HG03066 (cell line): ENCODE results near the gene HPD.
"Not testable (repeated sequence)": the region's sequence is repeated elsewhere in the genome, so short reads cannot be mapped to it uniquely, and the experiment has no call there.

Source experiments
- ATAC-seq: cut with Tn5 transposase; IDR thresholded peaks from one replicate; pipeline ENCODE4 v1.9.1; 2021; ENCODE audit warnings: low read depth; ENCODE audit not compliant: unreplicated experiment

Gene HPD

DNA sequence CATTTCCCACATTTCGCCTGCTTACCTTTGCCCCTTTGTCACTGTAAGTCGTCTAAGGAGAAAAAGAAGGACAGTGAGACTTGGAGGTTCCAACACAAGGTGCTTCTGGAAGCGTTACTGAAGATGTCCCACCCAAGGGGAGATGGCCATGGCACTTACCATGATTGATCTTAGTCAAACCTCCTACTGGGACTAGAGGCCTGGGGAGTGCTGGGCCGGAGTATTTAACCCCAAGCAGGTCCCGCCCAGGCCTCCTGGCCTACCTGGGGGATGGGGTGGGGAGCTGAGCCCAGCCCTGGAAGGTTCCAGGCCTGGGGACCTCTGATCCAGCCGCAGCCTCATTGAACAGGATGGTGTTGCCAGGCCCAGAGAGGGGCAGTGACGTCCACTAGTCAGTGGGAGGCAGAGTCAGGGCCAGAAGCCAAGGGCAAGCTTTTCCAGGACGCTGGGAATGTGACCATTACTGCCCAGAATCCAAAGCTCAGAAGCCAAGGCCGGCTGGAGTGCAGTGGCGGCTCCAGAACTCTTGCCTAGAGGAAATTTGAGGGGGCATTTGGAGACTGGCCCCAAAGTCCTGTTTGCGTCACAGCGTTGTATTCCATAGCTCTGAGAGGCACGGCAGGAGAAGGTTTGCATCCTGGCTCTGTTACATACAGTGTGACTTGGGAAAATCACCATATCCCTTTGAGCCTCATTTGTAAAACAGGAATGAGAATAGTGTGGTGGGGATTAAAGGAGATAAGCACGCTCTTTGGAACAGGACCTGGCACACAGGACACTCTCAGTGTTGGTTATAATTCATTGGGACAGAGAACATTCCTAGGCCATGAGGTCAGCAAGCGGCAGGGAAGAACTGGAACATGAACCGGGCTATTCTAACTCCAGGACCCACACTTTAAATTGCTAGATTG is at the start of gene HPD:
HPD (minus strand) TSS at position 198 of the 911 bp plus-strand sequence; CDS start at position 162, 36 bp downstream.
- no peak for ATAC-seq

DNA sequence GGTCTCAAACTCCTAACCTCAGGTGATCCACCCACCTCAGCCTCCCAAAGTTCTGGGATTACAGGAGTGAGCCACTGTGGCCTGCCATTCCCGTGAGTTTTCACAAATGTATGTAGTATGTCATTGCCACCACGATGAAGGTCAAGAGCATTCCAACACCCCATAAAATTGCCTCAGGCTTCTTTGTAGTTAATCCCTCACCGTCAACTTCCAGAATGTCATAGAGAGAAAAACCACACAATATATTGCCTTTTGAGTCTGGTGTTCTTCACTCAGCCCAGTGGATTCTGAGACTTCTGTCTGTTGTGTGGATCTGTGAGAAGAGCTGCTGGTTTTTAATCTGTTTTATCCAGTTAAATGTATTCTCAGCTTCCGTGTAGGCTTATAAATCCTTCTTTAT is 47.1 kb upstream of the HPD start:
- no peak for ATAC-seq

- ATAC-seq = no peak
These were observed 44.5 kb upstream of the HPD start for GRCh38 chr12:121903202-121903601.

GRCh38 chr12:121899590-121899989 is 40.9 kb upstream of the HPD start:
- ATAC-seq = no peak

DNA sequence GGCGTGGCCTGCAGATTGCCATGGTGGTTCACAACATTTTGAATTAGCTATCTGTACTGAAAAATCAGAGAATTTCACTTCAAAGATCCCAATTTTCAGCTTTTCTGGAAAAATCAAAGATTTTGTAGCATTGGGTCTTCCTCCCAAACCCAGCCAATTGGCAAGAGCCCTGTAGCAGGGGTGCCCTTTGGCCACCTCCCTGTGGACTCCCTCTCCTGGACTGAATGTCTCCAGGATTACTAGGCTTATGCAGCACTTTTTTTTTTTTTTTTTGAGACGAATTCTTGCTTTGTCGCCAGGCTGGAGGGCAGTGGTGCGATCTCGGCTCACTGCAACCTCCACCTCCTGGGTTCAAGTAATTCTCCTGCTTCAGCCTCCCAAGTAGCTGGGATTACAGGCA is 39.6 kb upstream of the HPD start:
- ATAC-seq = no peak

DNA sequence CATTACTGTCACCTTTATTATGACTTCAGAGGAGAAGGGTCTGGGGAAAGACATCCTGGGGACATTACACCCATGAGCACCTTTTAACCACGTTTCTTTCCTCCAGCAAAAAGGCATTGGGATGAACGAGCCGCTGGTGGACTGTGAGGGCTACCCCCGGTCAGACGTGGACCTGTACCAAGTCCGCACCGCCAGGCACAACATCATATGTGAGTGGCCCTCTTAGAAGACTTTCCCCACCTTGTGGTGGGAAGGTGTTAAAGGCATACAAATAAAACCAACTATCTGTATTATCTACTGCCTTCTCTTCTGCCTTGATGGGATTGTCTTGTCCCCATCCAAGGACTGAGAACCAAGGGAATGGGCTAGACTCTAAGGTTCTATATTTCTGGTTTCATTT is 36.0 kb upstream of the HPD start:
- no peak for ATAC-seq

DNA sequence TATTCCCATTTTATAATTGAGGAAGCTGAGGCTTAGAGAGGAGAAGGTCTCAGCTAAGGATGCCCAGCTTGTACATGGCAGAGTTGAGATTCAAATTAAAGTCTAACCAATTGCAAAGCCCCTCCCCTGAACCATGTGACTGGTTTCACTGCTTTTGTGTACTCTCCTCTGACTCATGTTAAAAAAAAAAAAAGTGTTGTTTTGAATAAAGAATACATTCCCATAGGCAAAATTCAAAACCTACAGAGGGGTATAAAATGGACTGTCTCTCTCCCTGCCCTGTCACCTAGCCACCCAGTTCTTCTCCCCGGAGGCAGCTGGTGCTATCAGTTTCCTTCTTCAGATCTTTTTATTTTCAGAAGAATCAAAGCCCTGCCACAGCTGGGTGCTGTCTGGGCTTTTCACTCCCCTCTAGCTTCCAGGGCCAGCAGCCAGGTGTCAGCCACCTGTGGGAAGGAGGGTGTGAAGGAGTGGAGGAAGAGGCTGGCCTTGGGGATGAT is 35.4 kb upstream of the HPD start:
- no peak for ATAC-seq

- ATAC-seq = no peak
These were observed 34.3 kb upstream of the HPD start for GRCh38 chr12:121892673-121893561.

DNA sequence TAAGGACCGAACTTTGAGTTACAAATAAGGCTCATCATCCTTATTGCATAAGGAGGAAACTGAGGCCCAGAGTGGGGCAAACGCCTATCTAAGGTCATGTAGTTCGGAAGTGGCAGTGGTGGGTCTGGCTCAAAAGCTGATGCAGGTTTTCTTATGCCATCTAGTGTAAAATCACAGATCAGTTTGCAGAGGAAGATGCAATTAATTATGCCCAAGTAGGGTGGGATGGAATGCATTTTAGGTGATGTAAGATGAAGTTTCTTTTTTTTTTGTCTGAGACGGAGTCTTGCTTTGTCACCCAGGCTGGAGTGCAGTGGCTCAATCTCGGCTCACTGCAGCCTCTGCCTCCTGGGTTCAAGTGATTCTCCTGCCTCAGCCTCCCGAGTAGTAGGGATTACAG is 31.0 kb upstream of the HPD start:
- ATAC-seq = not testable (repeated sequence)

GRCh38 chr12:121889274-121889624 is 30.6 kb upstream of the HPD start:
- no peak for ATAC-seq

DNA sequence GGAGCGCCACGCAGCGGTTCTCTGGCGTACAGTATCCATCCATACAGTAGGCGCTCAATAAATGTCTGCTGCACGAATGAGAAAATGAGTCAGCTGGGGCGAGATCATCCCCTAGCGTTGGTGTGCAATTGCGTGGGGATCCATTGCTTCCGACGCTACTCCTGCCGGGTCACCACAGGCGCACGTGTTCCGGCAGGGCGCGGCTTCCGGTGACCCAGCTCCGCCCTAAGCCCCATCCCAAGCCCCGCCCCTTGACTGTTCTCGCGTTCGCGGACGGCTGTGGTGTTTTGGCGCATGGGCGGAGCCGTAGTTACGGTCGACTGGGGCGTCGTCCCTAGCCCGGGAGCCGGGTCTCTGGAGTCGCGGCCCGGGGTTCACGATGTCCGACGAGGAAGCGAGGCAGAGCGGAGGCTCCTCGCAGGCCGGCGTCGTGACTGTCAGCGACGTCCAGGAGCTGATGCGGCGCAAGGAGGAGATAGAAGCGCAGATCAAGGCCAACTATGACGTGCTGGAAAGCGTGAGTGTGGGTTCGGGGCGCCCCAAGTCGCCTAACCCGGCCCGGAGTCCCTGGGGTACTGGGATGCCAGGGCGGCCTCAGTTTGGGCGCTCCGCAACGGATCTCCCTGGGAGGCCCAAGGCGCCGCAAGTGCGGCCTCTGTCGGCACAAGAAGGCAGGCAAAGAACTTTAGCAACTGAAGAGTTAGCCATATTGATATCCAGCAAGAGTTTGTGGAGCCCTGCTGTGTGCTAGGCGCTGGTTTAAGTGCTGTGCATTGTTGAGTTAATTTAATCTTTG is 30.0 kb upstream of the HPD start, which contains the start of gene PSMD9:
PSMD9 (plus strand) TSS at position 313 of the 796 bp plus-strand sequence; CDS start at position 380, 67 bp downstream.
- ATAC-seq = peak; percentile 89

DNA sequence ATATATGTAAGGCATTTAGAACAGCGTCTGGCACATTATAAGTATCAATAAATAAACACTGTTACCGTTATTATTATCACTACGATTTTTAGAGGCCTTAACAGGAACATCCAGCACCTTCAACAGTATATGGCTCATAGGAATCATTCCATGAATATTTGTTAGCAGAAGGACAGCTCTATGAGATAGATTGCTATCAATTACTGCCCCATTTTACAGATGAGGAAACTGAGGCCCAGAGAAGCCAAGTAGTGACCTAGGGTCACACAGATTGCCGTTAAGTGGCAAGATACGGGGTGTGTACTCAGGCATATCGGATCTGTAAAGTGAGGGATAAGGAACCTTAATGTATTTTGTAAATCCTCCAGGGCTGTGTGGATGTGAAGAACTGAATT is 29.4 kb upstream of the HPD start:
- no peak for ATAC-seq

DNA sequence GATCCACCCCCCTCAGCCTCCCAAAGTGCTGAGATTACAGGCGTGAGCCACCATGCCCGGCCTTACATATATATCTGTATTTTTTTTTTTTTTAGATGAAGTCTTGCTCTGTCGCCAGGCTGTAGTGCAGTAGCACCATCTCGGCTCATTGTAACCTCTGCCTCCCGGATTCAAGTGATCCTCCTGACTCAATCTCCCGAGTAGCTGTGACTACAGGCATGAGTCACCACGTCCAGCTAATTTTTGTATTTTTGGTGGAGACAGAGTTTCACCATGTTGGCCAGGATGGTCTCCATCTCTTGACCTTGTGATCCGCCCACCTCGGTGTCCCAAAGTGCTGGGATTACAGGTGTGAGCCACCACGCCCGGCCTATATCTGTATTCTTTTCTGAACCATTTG is 26.5 kb upstream of the HPD start:
- not testable (repeated sequence) for ATAC-seq

DNA sequence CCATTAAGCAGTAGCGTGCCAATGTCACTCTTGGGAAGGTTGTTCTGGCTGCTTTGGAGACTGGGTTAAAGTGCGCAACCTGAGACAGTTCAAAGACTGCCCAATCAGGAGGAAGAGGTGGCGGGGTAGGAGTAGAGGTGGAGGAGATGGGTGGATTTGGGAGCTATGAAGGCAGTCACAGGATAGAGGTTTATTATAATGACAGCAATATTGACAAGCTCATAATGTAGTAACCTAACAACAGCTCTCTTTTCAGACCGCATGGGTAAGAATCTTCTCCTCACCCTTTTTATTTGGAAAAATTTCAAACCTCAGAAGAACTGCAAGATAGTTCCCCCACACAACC is 24.6 kb upstream of the HPD start:
- no peak for ATAC-seq

DNA sequence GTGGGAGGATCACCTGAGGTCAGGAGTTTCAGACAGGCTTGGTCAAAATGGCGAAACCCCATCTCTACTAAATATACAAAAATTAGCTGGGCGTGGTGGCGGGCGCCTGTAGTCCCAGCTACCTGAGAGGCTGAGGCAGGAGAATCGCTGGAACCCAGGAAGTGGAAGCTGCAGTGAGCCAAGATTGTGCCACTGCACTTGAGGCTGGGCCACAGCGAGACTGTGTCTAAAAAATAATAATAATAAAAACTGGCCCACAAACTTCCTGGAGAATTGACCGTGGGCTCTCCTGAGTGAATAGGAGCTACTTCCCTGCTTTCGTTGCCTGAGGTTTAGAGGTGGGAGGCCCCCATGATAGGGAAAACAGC is 17.4 kb upstream of the HPD start:
- not testable (repeated sequence) for ATAC-seq

DNA sequence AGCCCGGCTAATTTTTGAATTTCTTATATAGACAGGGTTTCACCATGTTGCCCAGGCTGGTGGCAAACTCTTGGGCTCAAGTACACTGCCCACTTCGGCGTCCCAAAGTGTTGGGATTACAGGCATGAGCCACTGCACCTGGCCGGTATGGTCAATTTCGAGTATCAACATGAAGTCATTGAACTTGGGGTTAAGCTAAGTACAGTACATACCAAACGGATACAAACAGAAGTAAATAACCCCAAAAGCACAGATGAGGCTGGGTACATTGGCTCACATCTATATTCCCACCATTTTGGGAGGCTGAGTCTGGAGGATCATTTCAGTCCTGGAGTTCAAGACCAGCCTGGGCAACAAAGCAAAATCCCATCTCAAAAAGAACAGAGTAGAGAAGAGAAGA is 16.9 kb upstream of the HPD start:
- ATAC-seq = no peak

DNA sequence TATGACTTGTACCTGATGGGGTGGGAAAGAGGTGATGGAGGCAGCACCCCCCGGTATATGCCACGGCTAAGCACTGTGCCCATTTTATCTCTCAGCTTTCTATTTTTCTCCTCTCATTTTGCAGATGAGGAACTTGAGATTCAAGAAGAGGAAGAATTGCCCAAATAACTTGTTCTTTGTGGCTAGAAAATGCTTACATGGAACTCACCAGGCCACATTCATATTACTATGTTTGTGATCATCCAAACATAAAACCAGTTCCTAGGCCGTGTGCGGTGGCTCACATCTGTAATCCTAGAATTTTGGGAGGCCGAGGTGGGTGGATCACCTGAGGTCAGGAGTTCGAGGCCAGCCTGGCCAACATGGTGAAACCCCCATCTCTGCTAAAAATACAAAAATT is 15.4 kb upstream of the HPD start:
- no peak for ATAC-seq

DNA sequence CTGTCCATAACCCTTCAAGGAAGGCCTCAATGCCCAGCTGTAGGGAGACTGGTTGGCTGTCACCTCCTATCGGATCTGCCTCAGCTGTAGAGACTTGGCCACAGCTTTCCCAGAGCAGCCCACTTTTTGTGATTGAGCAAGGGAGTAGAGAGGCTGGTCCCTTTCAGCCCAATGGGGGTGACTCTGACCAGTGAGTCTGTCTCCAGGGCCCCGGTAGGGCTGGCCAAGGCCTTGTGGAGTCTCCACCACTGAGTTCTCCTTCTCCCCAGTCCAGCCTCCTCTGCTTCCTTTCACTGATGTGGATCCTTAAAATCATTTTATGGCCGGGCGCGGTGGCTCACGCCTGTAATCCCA is 14.5 kb upstream of the HPD start:
- ATAC-seq = no peak

GRCh38 chr12:121872546-121873215 is 14.0 kb upstream of the HPD start:
- ATAC-seq = no peak

DNA sequence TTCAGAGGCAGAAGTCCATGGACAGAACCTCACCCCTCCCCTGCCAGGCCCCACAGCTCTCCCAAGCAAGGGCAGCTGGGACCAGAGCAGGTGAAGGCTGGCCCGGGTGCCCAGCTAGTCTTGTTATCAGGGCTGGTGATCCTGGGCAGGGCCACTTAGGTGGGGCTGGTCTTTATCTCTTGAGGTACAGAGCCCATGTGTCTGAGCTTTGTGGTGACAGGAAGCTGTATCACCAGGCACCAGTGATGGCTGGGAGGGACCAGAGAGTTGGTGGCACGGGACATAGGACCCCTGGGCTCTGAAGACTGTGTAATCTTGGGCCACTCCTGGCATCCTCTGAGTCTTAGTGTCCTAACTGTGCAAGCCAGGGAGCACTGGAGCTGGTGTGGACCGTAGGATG is 12.8 kb upstream of the HPD start:
- no peak for ATAC-seq
